Esophagus squamous epithelium (tissue), 4 donors: Measurements from ENCODE around the gene HES2.

Experiments
- POLR2A ChIP-seq, 4 donors: fragments of 450-650 bp; IDR thresholded peaks; one replicate each; pipeline ENCODE4 v1.6.1; 2017; ENCODE audit warnings: antibody characterized with exemption in 4 of 4, mild to moderate bottlenecking in 4 of 4, moderate library complexity in 3 of 4
- TF ChIP-seq, protein P1 (sequence below), 6 experiments: fragments of 450-650 bp in 4 of 6; fragments of 200-600 bp in 2 of 6; sonication (generic) in 2 of 6; IDR thresholded peaks; one replicate each; pipeline ENCODE4 v1.5.1; 2016 to 2019; ENCODE audit warnings: antibody characterized with exemption in 6 of 6, mild to moderate bottlenecking in 4 of 6, moderate library complexity in 4 of 6

DNA sequence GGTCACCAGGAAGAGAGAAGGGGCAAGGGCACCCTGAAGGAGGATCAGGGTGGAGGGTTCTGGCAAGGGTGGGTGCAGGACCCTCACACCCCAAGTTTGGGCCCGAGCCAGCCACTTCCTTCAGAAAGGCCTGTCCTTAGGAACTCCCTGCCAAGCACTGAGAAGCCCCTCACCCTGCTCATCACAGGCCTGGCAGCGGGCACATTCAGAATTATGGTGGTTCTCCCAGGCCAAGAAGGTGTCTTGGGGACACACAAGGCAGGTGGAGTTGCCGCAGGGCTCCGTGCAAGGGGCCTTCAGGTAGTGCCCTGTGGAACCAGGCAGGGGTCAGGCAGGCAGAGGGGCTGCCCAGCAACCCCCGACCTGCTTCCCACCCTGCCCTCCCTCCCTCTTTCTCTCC, 45.2 kb upstream of the HES2 start:
- TF ChIP-seq, protein P1, sequence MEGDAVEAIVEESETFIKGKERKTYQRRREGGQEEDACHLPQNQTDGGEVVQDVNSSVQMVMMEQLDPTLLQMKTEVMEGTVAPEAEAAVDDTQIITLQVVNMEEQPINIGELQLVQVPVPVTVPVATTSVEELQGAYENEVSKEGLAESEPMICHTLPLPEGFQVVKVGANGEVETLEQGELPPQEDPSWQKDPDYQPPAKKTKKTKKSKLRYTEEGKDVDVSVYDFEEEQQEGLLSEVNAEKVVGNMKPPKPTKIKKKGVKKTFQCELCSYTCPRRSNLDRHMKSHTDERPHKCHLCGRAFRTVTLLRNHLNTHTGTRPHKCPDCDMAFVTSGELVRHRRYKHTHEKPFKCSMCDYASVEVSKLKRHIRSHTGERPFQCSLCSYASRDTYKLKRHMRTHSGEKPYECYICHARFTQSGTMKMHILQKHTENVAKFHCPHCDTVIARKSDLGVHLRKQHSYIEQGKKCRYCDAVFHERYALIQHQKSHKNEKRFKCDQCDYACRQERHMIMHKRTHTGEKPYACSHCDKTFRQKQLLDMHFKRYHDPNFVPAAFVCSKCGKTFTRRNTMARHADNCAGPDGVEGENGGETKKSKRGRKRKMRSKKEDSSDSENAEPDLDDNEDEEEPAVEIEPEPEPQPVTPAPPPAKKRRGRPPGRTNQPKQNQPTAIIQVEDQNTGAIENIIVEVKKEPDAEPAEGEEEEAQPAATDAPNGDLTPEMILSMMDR (IDR thresholded peaks at IDR 0.05): no peak
- no peak for TF ChIP-seq POLR2A (IDR thresholded peaks at IDR 0.05)
